Osteocyte (in vitro differentiated cells): ENCODE data around the gene TXNRD2. TPM values are rescaled to one million over a fixed set of nuclear protein-coding genes. Genes with fewer than 3 reads are reported as not detected.

Experiments used
- DNase-seq: peaks from one replicate; pipeline ENCODE4 v3.0.0; 2021; ENCODE audit warnings: mixed read lengths; ENCODE audit not compliant: unreplicated experiment; ENCODE audit errors: extremely low spot score
- H3K27ac Mint-ChIP-seq: one replicate; pipeline ENCODE4 v1.8.0; 2021; ENCODE audit warnings: mild to moderate bottlenecking, mixed read lengths; ENCODE audit not compliant: unreplicated experiment
- H3K27me3 Mint-ChIP-seq: one replicate; pipeline ENCODE4 v1.8.0; 2021; ENCODE audit warnings: mixed read lengths; ENCODE audit not compliant: unreplicated experiment
- H3K36me3 Mint-ChIP-seq: one replicate; pipeline ENCODE4 v1.8.0; 2021; ENCODE audit warnings: mixed read lengths; ENCODE audit not compliant: unreplicated experiment
- H3K4me1 Mint-ChIP-seq: one replicate; pipeline ENCODE4 v1.8.0; 2021; ENCODE audit warnings: mixed read lengths; ENCODE audit not compliant: unreplicated experiment
- H3K4me3 Mint-ChIP-seq: one replicate; pipeline ENCODE4 v1.8.0; 2021; ENCODE audit warnings: mild to moderate bottlenecking, moderate library complexity, mixed read lengths; ENCODE audit not compliant: unreplicated experiment
- H3K9me3 Mint-ChIP-seq: one replicate; pipeline ENCODE4 v1.8.0; 2021; ENCODE audit warnings: mixed read lengths; ENCODE audit not compliant: unreplicated experiment
- total RNA-seq: library from RNA; stranded (reverse); gene quantifications from 2 replicates; pipeline ENCODE4 v1.2.1, GENCODE V29; 2021
- TF ChIP-seq, protein P1 (sequence below): fragments of 200-600 bp; sonication (generic); IDR thresholded peaks from 2 replicates; pipeline ENCODE4 v1.5.0; 2021; ENCODE audit warnings: antibody characterized with exemption, mild to moderate bottlenecking, moderate library complexity

The TXNRD2 gene
- total RNA-seq, 1 donor from 2014 or later = 12.6 TPM

DNA sequence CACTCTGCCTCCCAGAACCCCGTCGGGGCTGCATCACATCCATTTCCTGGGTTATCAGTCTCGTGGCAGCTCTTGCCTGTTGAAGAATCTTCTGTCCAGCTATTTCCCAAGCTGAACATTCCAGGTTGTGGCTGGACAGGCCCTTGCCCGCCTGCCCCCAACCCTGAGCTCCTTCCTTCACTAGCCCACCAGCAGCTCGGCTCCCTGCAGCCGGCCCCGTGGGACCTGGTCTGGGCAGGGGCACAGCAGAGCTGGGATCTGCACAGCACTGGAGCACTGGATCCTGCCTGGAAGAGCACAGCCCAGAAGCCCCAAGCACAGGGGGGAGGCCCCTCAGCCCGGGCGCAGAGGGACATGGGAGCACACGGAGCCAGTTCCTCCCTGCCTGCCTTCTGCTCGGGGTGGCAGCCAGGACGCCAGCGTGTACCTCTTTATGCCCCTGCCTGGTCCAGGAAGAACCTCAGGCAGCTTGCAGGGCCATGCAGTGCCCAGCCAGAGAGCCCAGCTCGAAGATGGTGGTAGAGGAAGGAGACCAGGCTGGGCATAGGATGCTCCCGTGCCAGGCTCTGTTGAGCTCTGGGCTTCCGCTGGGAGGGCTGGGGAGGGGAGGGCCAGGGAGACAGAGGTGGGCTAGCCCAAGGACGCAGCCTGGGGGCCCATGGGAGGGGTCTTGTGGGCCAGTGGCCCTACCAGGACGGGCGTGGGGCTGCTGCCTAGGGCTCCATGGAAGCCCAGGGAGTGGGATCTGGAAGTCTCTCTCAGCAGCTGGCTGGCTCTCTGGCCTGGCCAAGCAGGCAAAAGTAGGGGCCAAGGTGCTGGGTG is 70.4 kb downstream of the TXNRD2 start:
- TF ChIP-seq, protein P1, sequence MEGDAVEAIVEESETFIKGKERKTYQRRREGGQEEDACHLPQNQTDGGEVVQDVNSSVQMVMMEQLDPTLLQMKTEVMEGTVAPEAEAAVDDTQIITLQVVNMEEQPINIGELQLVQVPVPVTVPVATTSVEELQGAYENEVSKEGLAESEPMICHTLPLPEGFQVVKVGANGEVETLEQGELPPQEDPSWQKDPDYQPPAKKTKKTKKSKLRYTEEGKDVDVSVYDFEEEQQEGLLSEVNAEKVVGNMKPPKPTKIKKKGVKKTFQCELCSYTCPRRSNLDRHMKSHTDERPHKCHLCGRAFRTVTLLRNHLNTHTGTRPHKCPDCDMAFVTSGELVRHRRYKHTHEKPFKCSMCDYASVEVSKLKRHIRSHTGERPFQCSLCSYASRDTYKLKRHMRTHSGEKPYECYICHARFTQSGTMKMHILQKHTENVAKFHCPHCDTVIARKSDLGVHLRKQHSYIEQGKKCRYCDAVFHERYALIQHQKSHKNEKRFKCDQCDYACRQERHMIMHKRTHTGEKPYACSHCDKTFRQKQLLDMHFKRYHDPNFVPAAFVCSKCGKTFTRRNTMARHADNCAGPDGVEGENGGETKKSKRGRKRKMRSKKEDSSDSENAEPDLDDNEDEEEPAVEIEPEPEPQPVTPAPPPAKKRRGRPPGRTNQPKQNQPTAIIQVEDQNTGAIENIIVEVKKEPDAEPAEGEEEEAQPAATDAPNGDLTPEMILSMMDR = no peak
- Mint-ChIP-seq H3K4me1 (peaks cover 19% of the 10 kb centered on the region), H3K27me3 (no peaks in the 10 kb centered on the region), H3K4me3 (no peak overlapping the region), H3K9me3 (no peaks in the 10 kb centered on the region), H3K36me3 (no peaks in the 10 kb centered on the region), H3K27ac (no peak overlapping the region)
- DNase-seq = no peak

DNA sequence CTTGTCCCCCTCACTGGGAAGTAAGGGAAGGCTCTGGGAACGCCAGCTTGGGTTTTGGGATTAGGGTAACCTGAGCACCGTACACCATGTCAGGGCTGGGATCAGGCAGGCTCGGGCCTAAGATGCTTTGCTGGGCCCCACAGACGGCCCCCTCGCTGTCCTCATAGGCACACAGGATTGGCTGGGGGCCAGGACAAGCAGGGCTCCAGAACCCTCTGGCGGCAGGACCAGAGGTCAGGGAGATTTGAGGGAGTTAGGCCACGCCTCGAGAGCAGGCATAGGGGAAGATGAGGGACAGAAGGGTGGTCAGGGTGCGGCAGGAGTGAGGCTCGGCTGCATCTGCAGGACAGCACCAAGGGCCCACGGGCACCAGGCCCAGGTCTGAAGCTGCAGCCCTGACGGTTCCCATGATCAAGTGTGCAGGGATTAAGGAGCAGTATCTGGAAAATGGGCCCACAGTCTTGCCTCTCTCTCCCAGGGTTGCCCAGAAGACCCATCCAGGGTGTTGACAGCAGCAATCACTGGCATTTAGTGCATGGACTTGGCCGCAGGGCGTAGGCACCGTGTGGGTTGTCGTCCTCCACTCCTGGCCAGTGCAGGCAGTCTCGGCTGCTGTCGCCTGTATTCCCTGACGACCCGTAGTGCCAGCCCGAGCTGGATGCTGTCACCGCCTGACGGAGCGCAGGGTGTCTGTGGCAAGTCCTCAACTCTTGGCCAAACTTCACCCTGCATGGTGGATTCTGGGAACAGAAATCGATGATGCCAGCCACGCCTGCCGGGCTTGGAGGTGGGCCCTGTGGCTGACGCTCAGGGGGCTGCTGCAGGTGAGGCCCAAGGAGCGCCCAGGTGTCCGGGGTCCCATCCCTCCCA is 71.2 kb downstream of the TXNRD2 start:
- no peaks in the 10 kb centered on the region for H3K27me3 Mint-ChIP-seq
- peaks cover 20% of the 10 kb centered on the region for H3K4me1 Mint-ChIP-seq
- H3K9me3 Mint-ChIP-seq = no peaks in the 10 kb centered on the region
- H3K27ac Mint-ChIP-seq = no peak overlapping the region
- no peaks in the 10 kb centered on the region for H3K36me3 Mint-ChIP-seq
- TF ChIP-seq, protein P1 = no peak
- DNase-seq = no peak
- no peak overlapping the region for H3K4me3 Mint-ChIP-seq

DNA sequence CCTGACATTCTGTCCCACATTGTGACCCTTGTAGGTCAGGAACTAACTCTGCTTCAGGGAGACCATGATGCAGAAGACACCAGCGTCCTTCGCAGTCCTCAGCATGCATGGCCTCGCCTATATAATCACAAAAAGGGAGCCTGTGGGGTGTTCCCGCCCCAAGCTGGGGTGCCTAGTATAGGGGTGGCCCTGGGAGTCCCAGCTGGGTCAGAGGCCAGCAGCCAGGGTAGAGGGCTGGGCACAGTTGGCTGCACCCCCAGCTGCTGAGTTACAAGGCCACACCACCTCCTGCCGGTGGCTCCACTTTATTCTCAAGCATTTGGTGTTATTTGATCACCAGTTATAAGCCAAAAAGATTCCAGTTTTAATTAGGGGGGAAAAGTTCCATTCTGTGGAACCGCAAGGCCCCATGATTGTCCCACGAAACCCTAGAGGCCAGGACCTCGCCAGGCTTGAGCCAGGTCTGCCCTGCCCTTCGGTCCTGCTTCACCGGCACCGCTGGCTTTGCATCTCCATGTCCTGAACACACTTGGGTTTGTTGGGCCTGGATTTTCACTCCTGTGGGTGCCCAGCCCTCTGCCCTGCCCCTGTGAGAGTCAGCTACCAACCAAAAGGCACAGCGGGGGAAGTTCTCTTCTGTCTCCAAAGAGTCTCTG is 72.0 kb downstream of the TXNRD2 start:
- DNase-seq = no peak
- Mint-ChIP-seq H3K27me3 (no peaks in the 10 kb centered on the region), H3K36me3 (no peaks in the 10 kb centered on the region), H3K4me3 (no peak overlapping the region), H3K27ac (no peak overlapping the region), H3K9me3 (no peaks in the 10 kb centered on the region), H3K4me1 (peaks cover 14% of the 10 kb centered on the region)
- TF ChIP-seq, protein P1 = no peak

DNA sequence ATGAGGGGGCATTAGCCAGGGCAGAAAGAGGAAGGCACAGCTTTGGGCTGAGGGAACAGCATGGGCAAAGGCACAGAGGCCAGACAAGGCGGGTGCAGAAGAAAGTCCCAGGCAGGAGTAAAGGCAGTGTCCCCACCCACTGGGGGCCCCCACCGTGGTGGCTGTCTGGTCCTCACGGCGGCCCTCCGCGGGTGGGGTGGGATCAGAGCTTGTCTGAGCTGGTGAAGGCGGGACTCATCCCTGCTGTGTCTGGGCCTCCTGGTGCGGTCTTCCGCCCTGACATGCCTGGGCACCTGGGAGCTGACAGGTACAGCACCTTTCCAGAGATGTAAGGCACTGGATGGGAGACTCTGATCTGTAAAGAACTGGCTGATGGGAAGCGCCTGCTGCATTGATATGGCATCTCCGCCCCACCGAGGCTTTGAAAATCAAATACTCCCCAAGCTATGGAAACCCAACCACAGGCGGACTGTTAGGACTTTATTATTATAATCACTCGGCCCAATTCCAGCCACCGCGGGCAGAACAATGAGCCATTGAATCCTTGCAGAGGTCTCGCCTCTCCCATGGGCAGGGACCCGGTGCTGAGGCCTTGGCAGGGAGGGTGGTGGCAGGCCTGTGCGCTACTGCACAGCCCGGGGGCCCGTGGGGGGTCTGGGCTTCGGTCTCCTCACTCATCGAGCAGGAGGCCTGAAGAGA is 72.7 kb downstream of the TXNRD2 start:
- Mint-ChIP-seq H3K4me1 (peaks cover 10% of the 10 kb centered on the region), H3K9me3 (no peaks in the 10 kb centered on the region), H3K36me3 (no peaks in the 10 kb centered on the region), H3K27me3 (no peaks in the 10 kb centered on the region), H3K4me3 (no peak overlapping the region), H3K27ac (no peak overlapping the region)
- TF ChIP-seq, protein P1 = no peak
- DNase-seq = no peak
